WERI-Rb-1 (cell line): Measurements from ENCODE around the gene NT5E.

Experiments used
- DNase-seq: peaks from one replicate; pipeline ENCODE4 v3.0.0-alpha.2; 2020
- H3K27ac ChIP-seq: fragments of 250-450 bp; sonication (Bioruptor Pico); 2 replicates; pipeline ENCODE4 v1.5.1; 2020; ENCODE audit warnings: mild to moderate bottlenecking, moderate library complexity
- H3K27me3 ChIP-seq: fragments of 250-450 bp; sonication (Bioruptor Pico); 2 replicates; pipeline ENCODE4 v1.5.1; 2021; ENCODE audit warnings: mild to moderate bottlenecking, low read depth, moderate library complexity; ENCODE audit not compliant: insufficient read depth, severe bottlenecking
- H3K36me3 ChIP-seq: fragments of 250-450 bp; sonication (Bioruptor Pico); 2 replicates; pipeline ENCODE4 v1.5.1; 2020; ENCODE audit warnings: mild to moderate bottlenecking, moderate library complexity
- H3K4me3 ChIP-seq: 2 replicates; pipeline ENCODE4 v1.5.1; 2011; ENCODE audit warnings: low read depth, mild to moderate bottlenecking, control low read depth, low read length
- H3K9me3 ChIP-seq: fragments of 250-450 bp; sonication (Bioruptor Pico); 2 replicates; pipeline ENCODE4 v1.5.1; 2021; ENCODE audit warnings: mild to moderate bottlenecking, moderate library complexity; ENCODE audit not compliant: severe bottlenecking
- TF ChIP-seq, protein P1 (sequence below): IDR thresholded peaks from 2 replicates; pipeline ENCODE4 v1.5.1; 2011; ENCODE audit warnings: low read depth, mild to moderate bottlenecking, control low read depth, inconsistent platforms, low read length

The NT5E gene

DNA sequence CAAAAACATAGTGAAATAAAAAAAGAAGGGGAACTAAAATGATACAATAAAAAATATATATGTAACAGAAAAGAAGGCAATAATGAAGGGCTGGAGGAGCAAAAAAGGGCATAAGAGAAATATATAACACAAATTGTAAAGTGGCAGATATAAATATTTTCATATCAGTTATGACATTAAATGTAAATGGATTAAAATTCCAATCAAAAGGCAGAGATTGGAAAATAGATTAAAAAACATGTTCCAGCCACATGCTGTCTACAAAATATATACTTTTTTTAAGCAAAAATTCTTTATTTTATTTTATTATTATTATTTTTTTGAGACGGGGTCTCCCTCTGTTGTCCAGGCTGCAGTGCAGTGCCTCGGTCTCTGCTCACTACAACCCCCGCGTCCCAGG is 23.9 kb upstream of the NT5E start:
- Histone ChIP-seq H3K9me3 (peaks cover 2% of the 10 kb centered on the region), H3K27ac (no peak overlapping the region), H3K27me3 (peaks cover 16% of the 10 kb centered on the region), H3K4me3 (no peak overlapping the region), H3K36me3 (no peaks in the 10 kb centered on the region)
- DNase-seq = no peak
- TF ChIP-seq, protein P1, sequence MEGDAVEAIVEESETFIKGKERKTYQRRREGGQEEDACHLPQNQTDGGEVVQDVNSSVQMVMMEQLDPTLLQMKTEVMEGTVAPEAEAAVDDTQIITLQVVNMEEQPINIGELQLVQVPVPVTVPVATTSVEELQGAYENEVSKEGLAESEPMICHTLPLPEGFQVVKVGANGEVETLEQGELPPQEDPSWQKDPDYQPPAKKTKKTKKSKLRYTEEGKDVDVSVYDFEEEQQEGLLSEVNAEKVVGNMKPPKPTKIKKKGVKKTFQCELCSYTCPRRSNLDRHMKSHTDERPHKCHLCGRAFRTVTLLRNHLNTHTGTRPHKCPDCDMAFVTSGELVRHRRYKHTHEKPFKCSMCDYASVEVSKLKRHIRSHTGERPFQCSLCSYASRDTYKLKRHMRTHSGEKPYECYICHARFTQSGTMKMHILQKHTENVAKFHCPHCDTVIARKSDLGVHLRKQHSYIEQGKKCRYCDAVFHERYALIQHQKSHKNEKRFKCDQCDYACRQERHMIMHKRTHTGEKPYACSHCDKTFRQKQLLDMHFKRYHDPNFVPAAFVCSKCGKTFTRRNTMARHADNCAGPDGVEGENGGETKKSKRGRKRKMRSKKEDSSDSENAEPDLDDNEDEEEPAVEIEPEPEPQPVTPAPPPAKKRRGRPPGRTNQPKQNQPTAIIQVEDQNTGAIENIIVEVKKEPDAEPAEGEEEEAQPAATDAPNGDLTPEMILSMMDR = no peak

DNA sequence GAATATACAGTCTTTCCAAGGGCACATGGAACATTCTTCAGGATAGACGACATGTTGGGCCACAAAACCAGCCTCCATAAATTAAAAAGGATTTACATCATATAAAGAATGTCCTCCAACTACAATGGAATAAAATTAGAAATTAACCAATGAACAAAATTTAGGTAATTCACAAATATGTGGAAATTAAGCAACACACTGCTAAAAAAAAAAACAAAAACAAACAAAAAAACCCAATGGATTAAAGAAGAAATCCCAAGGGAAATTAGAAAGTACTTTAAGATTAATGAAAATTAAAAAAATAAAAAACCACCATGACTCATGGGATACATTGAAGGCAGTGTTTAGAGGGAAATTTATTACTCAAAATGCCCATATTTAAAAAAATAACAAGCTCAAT is 21.4 kb upstream of the NT5E start:
- TF ChIP-seq, protein P1 = no peak
- Histone ChIP-seq H3K27ac (no peak overlapping the region), H3K36me3 (no peaks in the 10 kb centered on the region), H3K27me3 (peaks cover 9% of the 10 kb centered on the region), H3K4me3 (no peak overlapping the region), H3K9me3 (peaks cover 2% of the 10 kb centered on the region)
- DNase-seq = no peak

DNA sequence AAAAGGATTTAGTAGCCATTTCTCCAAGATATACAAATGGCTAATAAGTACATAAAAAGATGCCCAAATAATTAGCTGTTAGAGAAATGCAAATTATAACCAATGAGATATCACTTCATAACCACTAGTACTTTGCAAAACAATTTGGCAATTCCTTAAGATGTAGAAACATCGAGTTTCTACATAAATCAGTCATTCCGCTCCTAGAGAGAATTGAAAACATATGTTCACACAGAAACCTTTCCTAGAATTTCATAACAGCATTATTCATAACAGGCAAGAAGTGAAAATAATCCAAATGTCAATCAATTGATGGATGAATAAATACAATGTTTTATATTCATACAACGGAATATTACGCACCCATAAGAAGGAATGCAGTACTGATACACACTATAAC is 20.5 kb upstream of the NT5E start:
- no peak for DNase-seq
- Histone ChIP-seq H3K36me3 (no peaks in the 10 kb centered on the region), H3K27ac (no peak overlapping the region), H3K9me3 (peaks cover 2% of the 10 kb centered on the region), H3K4me3 (no peak overlapping the region), H3K27me3 (peaks cover 9% of the 10 kb centered on the region)
- TF ChIP-seq, protein P1 = no peak

DNA sequence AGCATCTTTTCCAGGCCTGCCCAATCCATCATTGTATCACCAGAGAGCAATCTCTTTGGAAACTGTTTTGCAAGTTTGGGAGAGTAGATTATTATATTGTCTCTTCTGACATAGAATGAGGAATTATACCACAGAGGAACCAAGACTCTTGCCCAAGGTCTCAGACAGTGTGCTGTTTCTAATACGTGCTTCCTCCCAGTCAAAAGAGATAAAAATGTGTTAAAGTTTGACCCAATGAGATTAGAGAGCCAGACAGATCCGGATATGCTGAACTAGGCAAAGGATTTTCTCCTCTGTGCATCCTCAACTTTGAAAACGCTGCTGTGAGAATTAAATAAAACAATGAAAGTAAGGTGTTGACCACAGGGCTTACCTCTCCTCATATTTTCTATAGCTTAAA is 18.6 kb upstream of the NT5E start:
- TF ChIP-seq, protein P1 = no peak
- peaks cover 2% of the 10 kb centered on the region for H3K9me3 ChIP-seq
- H3K27ac ChIP-seq = no peak overlapping the region
- H3K4me3 ChIP-seq = no peak overlapping the region
- no peaks in the 10 kb centered on the region for H3K36me3 ChIP-seq
- DNase-seq = no peak
- peaks cover 9% of the 10 kb centered on the region for H3K27me3 ChIP-seq

DNA sequence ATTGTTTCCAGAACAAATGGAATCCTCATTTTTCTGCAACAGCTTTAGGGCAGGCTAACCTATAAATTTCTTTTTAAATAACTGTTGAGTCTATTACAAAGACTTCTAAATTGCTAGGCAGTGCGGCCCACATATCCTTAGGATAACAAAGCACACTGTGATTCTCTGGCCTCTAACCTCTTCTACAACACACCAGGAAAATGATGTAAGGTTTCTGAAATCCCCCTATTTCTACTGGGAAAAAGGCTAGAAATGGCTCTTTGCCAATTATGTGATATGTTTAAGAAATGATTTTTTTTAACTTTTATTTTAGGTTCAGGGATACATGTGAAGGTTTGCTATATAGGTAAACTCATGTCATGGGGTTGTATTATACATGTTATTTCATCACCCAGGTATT is 17.3 kb upstream of the NT5E start:
- H3K9me3 ChIP-seq = no peaks in the 10 kb centered on the region
- no peak for DNase-seq
- H3K27me3 ChIP-seq = peaks cover 6% of the 10 kb centered on the region
- no peak overlapping the region for H3K27ac ChIP-seq
- H3K4me3 ChIP-seq = no peak overlapping the region
- TF ChIP-seq, protein P1 = no peak
- H3K36me3 ChIP-seq = no peaks in the 10 kb centered on the region

DNA sequence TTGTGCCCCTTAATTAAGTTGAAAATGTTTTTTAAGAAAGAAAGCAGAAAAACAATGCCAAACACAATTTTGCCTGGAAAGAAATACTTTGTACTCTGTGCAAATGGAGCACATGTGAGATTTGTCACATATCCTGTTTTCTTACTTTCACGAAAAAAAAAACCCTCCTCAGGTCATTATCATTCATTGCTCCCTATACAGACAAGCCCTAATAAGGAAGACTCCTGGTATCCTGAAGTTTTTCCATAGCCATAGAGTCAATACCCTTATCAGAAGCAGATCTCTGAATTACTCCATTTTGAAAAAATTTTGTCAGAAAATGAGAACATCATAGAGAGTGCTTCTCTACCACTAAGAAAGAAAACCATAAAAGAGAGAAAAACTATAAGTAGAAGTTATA is 14.0 kb upstream of the NT5E start:
- no peak for DNase-seq
- Histone ChIP-seq H3K27me3 (peaks cover 3% of the 10 kb centered on the region), H3K9me3 (no peaks in the 10 kb centered on the region), H3K4me3 (no peak overlapping the region), H3K36me3 (no peaks in the 10 kb centered on the region), H3K27ac (no peak overlapping the region)
- TF ChIP-seq, protein P1 = no peak
